OCI-M2 (cell line): ENCODE data around the gene RET.

Experiments used
- DNase-seq: peaks from one replicate; lab custom pipeline; 2025; ENCODE audit not compliant: unreplicated experiment; lab: John Stamatoyannopoulos, UW

RET gene

DNA sequence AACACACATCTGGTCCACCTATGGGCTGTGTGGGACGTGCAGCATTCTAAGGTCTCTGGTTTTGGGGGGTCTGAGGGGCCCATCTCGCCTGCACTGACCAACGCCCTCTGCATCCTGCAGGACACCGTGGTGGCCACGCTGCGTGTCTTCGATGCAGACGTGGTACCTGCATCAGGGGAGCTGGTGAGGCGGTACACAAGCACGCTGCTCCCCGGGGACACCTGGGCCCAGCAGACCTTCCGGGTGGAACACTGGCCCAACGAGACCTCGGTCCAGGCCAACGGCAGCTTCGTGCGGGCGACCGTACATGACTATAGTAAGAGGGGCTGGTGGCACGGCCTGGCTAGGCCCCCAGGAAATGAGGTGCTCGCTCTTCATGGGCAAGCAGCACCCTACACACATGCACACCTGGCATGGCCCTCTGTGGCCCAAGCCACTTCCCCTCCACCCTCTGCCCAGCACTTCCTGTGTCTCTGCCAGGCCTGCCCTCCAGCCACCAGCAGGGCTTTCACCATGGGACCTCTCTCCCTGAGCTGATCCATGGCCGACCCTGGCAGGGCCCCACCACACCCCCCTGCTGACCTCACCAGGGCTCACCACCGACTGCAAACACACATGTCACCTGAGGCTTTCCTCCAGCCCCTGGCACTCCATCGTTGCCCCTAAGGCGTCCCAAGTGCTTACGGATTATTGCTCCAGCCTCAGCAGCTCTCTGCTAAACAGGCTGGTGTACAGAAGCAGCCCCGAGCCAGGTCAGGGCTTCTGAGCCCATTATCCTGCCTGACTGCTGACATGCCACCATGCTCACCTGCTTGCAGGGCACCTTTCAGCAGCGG is 29.6 kb downstream of the RET start:
- DNase-seq: no peak

- DNase-seq: no peak
These were observed 32.1 kb downstream of the RET start for GRCh38 chr10:43108951-43109350.

GRCh38 chr10:43109671-43110249 is 32.9 kb downstream of the RET start:
- no peak for DNase-seq

DNA sequence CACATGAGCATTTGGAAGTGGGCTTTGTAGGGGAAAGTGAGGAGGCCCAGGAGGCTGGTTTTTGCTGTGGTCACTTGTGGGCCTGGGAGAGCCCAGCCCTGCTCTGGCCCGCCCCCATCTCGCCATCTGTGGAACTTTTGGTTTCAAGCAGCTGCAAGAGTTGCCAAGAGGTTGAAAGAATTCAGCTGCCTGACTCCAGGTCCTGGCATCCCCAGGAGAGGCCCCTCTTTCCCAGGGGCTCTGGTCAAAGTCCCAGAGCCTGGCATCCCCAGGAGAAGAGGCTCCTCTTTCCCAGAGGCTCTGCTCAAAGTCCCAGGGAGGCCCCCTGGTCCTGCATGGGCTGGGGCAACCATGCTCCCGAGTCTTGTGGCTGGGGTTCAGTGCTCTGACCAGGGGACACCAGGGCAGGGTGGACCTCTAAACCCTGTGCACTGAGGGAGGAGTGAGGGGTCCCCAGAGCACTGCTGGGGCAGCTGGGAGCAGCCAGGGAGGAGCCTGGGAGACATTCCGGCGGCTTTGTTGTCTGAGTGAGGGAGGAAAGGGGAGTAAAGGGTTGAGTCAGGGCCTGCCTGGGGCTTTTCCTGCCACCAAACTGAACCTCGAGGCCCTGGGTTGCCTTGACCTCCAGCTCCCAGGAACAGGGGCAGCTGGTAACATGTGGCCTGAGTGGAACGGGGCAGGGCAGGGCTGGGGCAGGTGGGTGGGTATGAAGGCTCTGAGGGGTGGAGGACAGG is 33.6 kb downstream of the RET start:
- DNase-seq: no peak

GRCh38 chr10:43111101-43111500 is 34.2 kb downstream of the RET start:
- no peak for DNase-seq

DNA sequence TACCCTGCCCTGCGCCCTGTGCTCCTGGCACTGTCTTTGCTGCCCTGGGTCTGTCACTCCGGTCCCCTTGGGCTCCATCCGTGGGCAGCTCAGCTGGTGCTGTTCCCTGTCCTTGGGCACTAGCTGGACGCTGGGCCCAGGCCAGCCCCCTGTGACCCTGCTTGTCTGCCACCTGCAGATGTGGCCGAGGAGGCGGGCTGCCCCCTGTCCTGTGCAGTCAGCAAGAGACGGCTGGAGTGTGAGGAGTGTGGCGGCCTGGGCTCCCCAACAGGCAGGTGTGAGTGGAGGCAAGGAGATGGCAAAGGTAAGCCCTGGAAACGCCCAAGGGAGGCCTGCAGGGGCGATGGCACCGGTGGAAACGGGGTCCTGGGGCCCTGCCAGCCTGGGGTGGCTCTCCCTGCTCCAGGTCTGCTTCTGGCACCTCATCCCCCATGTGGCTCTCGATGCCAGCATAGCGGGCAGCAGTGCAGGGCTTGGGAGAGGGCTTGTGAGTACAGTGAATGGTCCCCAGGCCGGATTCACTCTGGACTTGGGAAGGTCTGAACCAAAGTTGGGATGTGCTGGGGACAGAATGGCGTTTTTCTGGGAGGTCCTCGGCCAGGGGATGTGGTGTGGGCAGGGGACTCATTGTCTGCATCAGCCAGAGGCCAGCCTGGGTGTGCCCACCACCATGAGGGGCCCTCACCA is 35.2 kb downstream of the RET start:
- DNase-seq: no peak

GRCh38 chr10:43112608-43112961 is 35.7 kb downstream of the RET start:
- DNase-seq: no peak

GRCh38 chr10:43113201-43114087 is 36.6 kb downstream of the RET start:
- DNase-seq: no peak

GRCh38 chr10:43114088-43114742 is 37.3 kb downstream of the RET start:
- DNase-seq: no peak

GRCh38 chr10:43114743-43115611 is 38.1 kb downstream of the RET start:
- DNase-seq: no peak

DNA sequence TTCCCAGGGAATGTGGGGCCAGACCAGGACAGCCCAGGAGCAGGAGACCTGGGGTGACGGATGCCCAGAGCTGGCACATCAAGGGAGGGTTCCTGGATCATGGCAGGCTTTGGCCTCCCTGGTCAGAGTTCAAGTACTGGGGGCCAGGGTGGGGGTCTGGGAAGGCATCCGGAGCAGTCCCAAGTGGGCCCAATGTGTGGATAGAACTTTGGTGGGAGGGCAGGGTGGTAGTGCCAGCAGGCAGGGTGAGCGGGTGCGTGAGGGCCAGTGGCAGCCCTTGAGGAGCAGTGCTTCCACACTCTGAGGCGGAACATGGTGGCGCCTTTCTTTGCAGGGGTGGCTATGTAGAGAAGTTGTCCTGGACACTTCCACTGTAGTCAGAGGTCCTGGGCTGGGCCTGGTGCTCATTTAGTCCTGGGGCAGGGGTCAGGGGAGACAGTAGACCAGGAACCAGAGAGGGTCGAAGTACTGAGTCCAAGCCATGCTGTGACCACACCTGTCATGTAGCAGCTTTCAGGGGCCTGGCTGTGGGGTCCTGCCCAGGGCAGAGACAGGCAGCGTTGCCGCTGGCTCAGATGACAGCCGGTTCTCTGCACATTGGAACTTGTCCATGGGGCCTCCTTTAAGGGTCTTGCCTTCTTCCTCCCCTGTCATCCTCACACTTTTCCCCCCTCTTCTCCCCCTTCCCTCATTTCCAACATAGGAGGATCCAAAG is 39.2 kb downstream of the RET start:
- no peak for DNase-seq

- DNase-seq: no peak
These were observed 39.7 kb downstream of the RET start for GRCh38 chr10:43116596-43116995.

- no peak for DNase-seq
These were observed 40.3 kb downstream of the RET start for GRCh38 chr10:43117031-43117776.

GRCh38 chr10:43117777-43118583 is 41.1 kb downstream of the RET start:
- no peak for DNase-seq

- no peak for DNase-seq
These were observed 42.0 kb downstream of the RET start for GRCh38 chr10:43118631-43119415.

- no peak for DNase-seq
These were observed 42.7 kb downstream of the RET start for GRCh38 chr10:43119416-43120115.
